ENCODE results near the gene TSPAN5.

GRCh38 chr4:98700656-98701055 is 42.2 kb upstream of the TSPAN5 start:
- TF ChIP-seq CTCF (IDR thresholded peaks at IDR 0.05) (no peak), POLR2A (IDR thresholded peaks at IDR 0.05) (no peak)

All from lower leg skin (tissue), 3 donors.